ENCODE data around the gene AFAP1.
A peak's percentile ranks its signal among the peaks of the same experiment; 100 is the strongest.

Gene AFAP1

GRCh38 chr4:7863911-7864681 lies 75.6 kb downstream of the AFAP1 start:
- DNase-seq (ENCODE audit: low spot score) = no peak

GRCh38 chr4:7862561-7863192 lies 77.0 kb downstream of the AFAP1 start:
- DNase-seq (ENCODE audit: low spot score) = no peak

- DNase-seq (ENCODE audit: low spot score) = no peak
These were observed 78.2 kb downstream of the AFAP1 start for GRCh38 chr4:7861440-7861881.

- no peak for DNase-seq (ENCODE audit: low spot score)
These were observed 79.0 kb downstream of the AFAP1 start for GRCh38 chr4:7860600-7861163.

- DNase-seq (ENCODE audit: low spot score) = no peak
These were observed 80.3 kb downstream of the AFAP1 start for GRCh38 chr4:7859326-7859725.

- DNase-seq (ENCODE audit: low spot score) = no peak
These were observed 81.2 kb downstream of the AFAP1 start for GRCh38 chr4:7858498-7858897.

- no peak for DNase-seq (ENCODE audit: low spot score)
These were observed 81.7 kb downstream of the AFAP1 start for GRCh38 chr4:7857993-7858392.

- DNase-seq (ENCODE audit: low spot score) = no peak
These were observed 82.4 kb downstream of the AFAP1 start for GRCh38 chr4:7857238-7857701.

- no peak for DNase-seq (ENCODE audit: low spot score)
These were observed 83.9 kb downstream of the AFAP1 start for GRCh38 chr4:7855731-7856130.

- no peak for DNase-seq (ENCODE audit: low spot score)
These were observed 84.8 kb downstream of the AFAP1 start for GRCh38 chr4:7854697-7855370.

- DNase-seq (ENCODE audit: low spot score) = no peak
These were observed 85.4 kb downstream of the AFAP1 start for GRCh38 chr4:7854216-7854615.

- DNase-seq (ENCODE audit: low spot score) = no peak
These were observed 86.4 kb downstream of the AFAP1 start for GRCh38 chr4:7853271-7853670.

GRCh38 chr4:7852568-7853185 lies 87.0 kb downstream of the AFAP1 start:
- DNase-seq (ENCODE audit: low spot score) = no peak

- peak; percentile 17 for DNase-seq (ENCODE audit: low spot score)
These were observed 89.2 kb downstream of the AFAP1 start for GRCh38 chr4:7850489-7850888.

GRCh38 chr4:7847206-7847605 lies 92.5 kb downstream of the AFAP1 start:
- DNase-seq (ENCODE audit: low spot score) = no peak

- no peak for DNase-seq (ENCODE audit: low spot score)
These were observed 94.0 kb downstream of the AFAP1 start for GRCh38 chr4:7845493-7846128.

GRCh38 chr4:7844594-7844991 lies 95.1 kb downstream of the AFAP1 start:
- DNase-seq (ENCODE audit: low spot score) = no peak

GRCh38 chr4:7843831-7844593 lies 95.6 kb downstream of the AFAP1 start:
- DNase-seq (ENCODE audit: low spot score) = peak; percentile 71

GRCh38 chr4:7842384-7843279 lies 97.0 kb downstream of the AFAP1 start:
- no peak for DNase-seq (ENCODE audit: low spot score)

- no peak for DNase-seq (ENCODE audit: low spot score)
These were observed 97.8 kb downstream of the AFAP1 start for GRCh38 chr4:7841894-7842293.

All from hematopoietic multipotent progenitor cell treated with erythropoietin and hydrocortisone succinate and interleukin-3 and kit ligand, for 17 days (in vitro differentiated cells).